Ascending aorta (tissue), 2 donors: Measurements from ENCODE around the gene UGT1A5. TPM values are rescaled to one million over a fixed set of nuclear protein-coding genes. Genes with fewer than 3 reads are reported as not detected.

Experiments used
- DNase-seq, 2 donors: peaks; one replicate each; pipeline ENCODE4 v3.0.0-alpha.2; 2019; ENCODE audit warnings: low spot score in 2 of 2
- H3K27ac ChIP-seq, 2 donors: fragments of 200-600 bp; sonication (generic); one replicate each; pipeline ENCODE4 v1.5.1; 2016 to 2017; ENCODE audit warnings: mild to moderate bottlenecking in 1 of 2
- H3K27me3 ChIP-seq: fragments of 200-600 bp; sonication (generic); one replicate; pipeline ENCODE4 v1.5.1; 2017
- H3K36me3 ChIP-seq, 2 donors: fragments of 200-600 bp; sonication (generic); one replicate each; pipeline ENCODE4 v1.5.1; 2016
- H3K4me1 ChIP-seq, 2 donors: fragments of 200-600 bp; sonication (generic); one replicate each; pipeline ENCODE4 v1.5.1; 2016 to 2017; ENCODE audit warnings: mild to moderate bottlenecking in 1 of 2
- H3K4me3 ChIP-seq, 2 donors: fragments of 200-600 bp; sonication (generic); one replicate each; pipeline ENCODE4 v1.5.1; 2016 to 2017; ENCODE audit warnings: mild to moderate bottlenecking in 1 of 2
- H3K9me3 ChIP-seq, 2 donors: fragments of 200-600 bp; sonication (generic); one replicate each; pipeline ENCODE4 v1.5.1; 2016
- CTCF ChIP-seq, 3 experiments: fragments of 200-600 bp in 2 of 3; fragments of 450-650 bp in 1 of 3; sonication (generic) in 2 of 3; IDR thresholded peaks; one replicate each; pipeline ENCODE4 v1.5.1; 2016 to 2019; ENCODE audit warnings: antibody characterized with exemption in 3 of 3, mild to moderate bottlenecking in 1 of 3, moderate library complexity in 1 of 3
- intact Hi-C: fragments of 100-400 bp; cut with DNase I; formaldehyde crosslinking; loops from one replicate; pipeline ENCODE4 v1.15.1; 2023
- total RNA-seq: library from RNA; depleted of rRNA; stranded (reverse); fragments of >200 nt; gene quantifications from one replicate; pipeline ENCODE4 v1.1.0, GENCODE V29; 2016

UGT1A5 gene
- total RNA-seq, 1 donor from 2014 or later = not detected

GRCh38 chr2:233769260-233769659, 56.6 kb downstream of the UGT1A5 start:
- Histone ChIP-seq H3K4me1 (no peaks in the 10 kb centered on the region), H3K4me3 (no peak overlapping the region), H3K36me3 (no peaks in the 10 kb centered on the region), H3K27ac (no peak overlapping the region), H3K27me3 (no peaks in the 10 kb centered on the region), H3K9me3 (no peaks in the 10 kb centered on the region)
- intact Hi-C loops = no loop called here
- no peak for DNase-seq
- TF ChIP-seq CTCF (IDR thresholded peaks at IDR 0.05) = no peak

- H3K4me3 ChIP-seq = no peak overlapping the region
- no peak for TF ChIP-seq CTCF (IDR thresholded peaks at IDR 0.05)
- no peaks in the 10 kb centered on the region for H3K9me3 ChIP-seq
- H3K4me1 ChIP-seq = no peaks in the 10 kb centered on the region
- intact Hi-C loops = no loop called here
- no peak for DNase-seq
- no peak overlapping the region for H3K27ac ChIP-seq
- no peaks in the 10 kb centered on the region for H3K27me3 ChIP-seq
- H3K36me3 ChIP-seq = no peaks in the 10 kb centered on the region
Observed at GRCh38 chr2:233772153-233772552, 59.4 kb downstream of the UGT1A5 start.

- intact Hi-C loops = no loop called here
- Histone ChIP-seq H3K36me3 (no peaks in the 10 kb centered on the region), H3K4me1 (no peaks in the 10 kb centered on the region), H3K4me3 (no peak overlapping the region), H3K9me3 (no peaks in the 10 kb centered on the region), H3K27me3 (no peaks in the 10 kb centered on the region), H3K27ac (no peak overlapping the region)
- no peak for DNase-seq
- TF ChIP-seq CTCF (IDR thresholded peaks at IDR 0.05) = no peak
Observed at GRCh38 chr2:233772583-233772982, 59.9 kb downstream of the UGT1A5 start.

- Histone ChIP-seq H3K4me3 (no peak overlapping the region), H3K9me3 (no peaks in the 10 kb centered on the region), H3K36me3 (no peaks in the 10 kb centered on the region), H3K27ac (no peak overlapping the region), H3K4me1 (no peaks in the 10 kb centered on the region), H3K27me3 (no peaks in the 10 kb centered on the region)
- DNase-seq = no peak
- intact Hi-C loops = no loop called here
- TF ChIP-seq CTCF (IDR thresholded peaks at IDR 0.05) = no peak
Observed at GRCh38 chr2:233773854-233774253, 61.1 kb downstream of the UGT1A5 start.

- Histone ChIP-seq H3K27me3 (no peaks in the 10 kb centered on the region), H3K27ac (no peak overlapping the region), H3K4me1 (no peaks in the 10 kb centered on the region), H3K36me3 (no peaks in the 10 kb centered on the region), H3K9me3 (no peaks in the 10 kb centered on the region), H3K4me3 (no peak overlapping the region)
- no peak for TF ChIP-seq CTCF (IDR thresholded peaks at IDR 0.05)
- no peak for DNase-seq
- intact Hi-C loops = no loop called here
Observed at GRCh38 chr2:233775414-233775813, 62.7 kb downstream of the UGT1A5 start.

- no peak for TF ChIP-seq CTCF (IDR thresholded peaks at IDR 0.05)
- Histone ChIP-seq H3K4me1 (no peaks in the 10 kb centered on the region), H3K27ac (no peak within 1 kb of the TSS), H3K27me3 (no peaks in the 10 kb centered on the region), H3K4me3 (no peak within 1 kb of the TSS), H3K36me3 (no peaks in the 10 kb centered on the region), H3K9me3 (no peaks in the 10 kb centered on the region)
- intact Hi-C loops = no loop called here
- no peak for DNase-seq
Observed at GRCh38 chr2:233778030-233778429, 65.3 kb downstream of the UGT1A5 start, which contains the start of gene MROH2A. MROH2A (plus strand) TSS chr2:233778330; CDS start chr2:233779359, 1,029 bp downstream.
